Neuronal stem cell (in vitro differentiated cells): ENCODE measurements around the gene DEFB132.

Experiments used
- DNase-seq: peaks from one replicate; pipeline ENCODE4 v3.0.0-alpha.2; 2013; ENCODE audit warnings: low spot score
- H2AFZ ChIP-seq: one replicate; pipeline ENCODE4 v1.6.1; 2013; ENCODE audit warnings: mild to moderate bottlenecking, low read length, inconsistent platforms
- H2AK5ac ChIP-seq: 2 replicates; pipeline ENCODE4 v1.6.1; 2013; ENCODE audit warnings: low read depth, mild to moderate bottlenecking, inconsistent platforms, low read length, moderate library complexity, mixed read lengths
- H2BK120ac ChIP-seq: 2 replicates; pipeline ENCODE4 v1.6.1; 2013; ENCODE audit warnings: low read depth, mild to moderate bottlenecking, inconsistent platforms, low read length, moderate library complexity, mixed read lengths
- H2BK12ac ChIP-seq: one replicate; pipeline ENCODE4 v1.6.1; 2013; ENCODE audit warnings: low read length, inconsistent platforms
- H2BK15ac ChIP-seq: 2 replicates; pipeline ENCODE4 v1.6.1; 2013; ENCODE audit warnings: mild to moderate bottlenecking, low read length, inconsistent platforms, mixed read lengths
- H2BK5ac ChIP-seq: one replicate; pipeline ENCODE4 v1.6.1; 2013; ENCODE audit warnings: inconsistent platforms, mild to moderate bottlenecking, low read length, moderate library complexity
- H3K14ac ChIP-seq: one replicate; pipeline ENCODE4 v1.6.1; 2013; ENCODE audit warnings: low read length, inconsistent platforms
- H3K18ac ChIP-seq: 2 replicates; pipeline ENCODE4 v1.6.1; 2013; ENCODE audit warnings: low read length, inconsistent platforms
- H3K23ac ChIP-seq: 2 replicates; pipeline ENCODE4 v1.6.1; 2013; ENCODE audit warnings: low read depth, mild to moderate bottlenecking, mixed read lengths, low read length, inconsistent platforms; ENCODE audit not compliant: poor library complexity
- H3K27ac ChIP-seq: replicated peaks from 3 replicates; pipeline ENCODE4 v1.5.1; 2013; ENCODE audit warnings: low read length, inconsistent platforms
- H3K27me3 ChIP-seq, 3 experiments: 2 replicates each; pipeline ENCODE4 v1.6.1; 2013; ENCODE audit warnings: low read length in 3 of 3, mild to moderate bottlenecking in 2 of 3, inconsistent platforms in 1 of 3, low read depth in 1 of 3, mixed read lengths in 1 of 3, moderate library complexity in 1 of 3; ENCODE audit not compliant: control insufficient read depth in 3 of 3, insufficient read depth in 3 of 3
- H3K36me3 ChIP-seq, 2 donors: replicated peaks in 1 of 2; 2 replicates each; pipeline ENCODE4 v1.6.1; 2013; ENCODE audit warnings: low read length in 2 of 2; ENCODE audit not compliant: control insufficient read depth in 2 of 2, insufficient read depth in 2 of 2
- H3K4ac ChIP-seq: 2 replicates; pipeline ENCODE4 v1.6.1; 2013; ENCODE audit warnings: inconsistent platforms, mild to moderate bottlenecking, low read length, moderate library complexity
- H3K4me1 ChIP-seq, 2 donors: 1 replicate in 1 of 2; 2 replicates in 1 of 2; pipeline ENCODE4 v1.6.1; 2013; ENCODE audit warnings: low read length in 2 of 2, low read depth in 1 of 2; ENCODE audit not compliant: control insufficient read depth in 2 of 2, insufficient read depth in 1 of 2
- H3K4me2 ChIP-seq: one replicate; pipeline ENCODE4 v1.6.1; 2013; ENCODE audit warnings: mild to moderate bottlenecking, low read length, inconsistent platforms; ENCODE audit not compliant: insufficient read depth, poor library complexity, severe bottlenecking
- H3K4me3 ChIP-seq, 2 donors: 2 replicates each; pipeline ENCODE4 v1.5.1; 2013; ENCODE audit warnings: low read length in 2 of 2, mild to moderate bottlenecking in 2 of 2, inconsistent platforms in 1 of 2, moderate library complexity in 1 of 2
- H3K79me1 ChIP-seq: one replicate; pipeline ENCODE4 v1.6.1; 2013; ENCODE audit warnings: low read depth, mild to moderate bottlenecking, inconsistent platforms, low read length, moderate library complexity
- H3K9ac ChIP-seq: one replicate; pipeline ENCODE4 v1.6.1; 2013; ENCODE audit warnings: mild to moderate bottlenecking, low read depth, low read length, inconsistent platforms; ENCODE audit not compliant: poor library complexity
- H3K9me3 ChIP-seq, 2 donors: replicated peaks in 1 of 2; 2 replicates each; pipeline versions ENCODE3 to v1.6.1; 2013; ENCODE audit warnings: low read length in 2 of 2, mild to moderate bottlenecking in 2 of 2, inconsistent platforms in 1 of 2, low read depth in 1 of 2, mixed read lengths in 1 of 2, moderate library complexity in 1 of 2; ENCODE audit not compliant: control insufficient read depth in 2 of 2, insufficient read depth in 1 of 2
- H4K8ac ChIP-seq: one replicate; pipeline ENCODE4 v1.6.1; 2013; ENCODE audit warnings: low read depth, mild to moderate bottlenecking, inconsistent platforms, low read length, moderate library complexity
- H4K91ac ChIP-seq: one replicate; pipeline ENCODE4 v1.6.1; 2013; ENCODE audit warnings: low read length, low read depth, mild to moderate bottlenecking, inconsistent platforms; ENCODE audit not compliant: poor library complexity
- WGBS, 2 donors: extraction: QIAGEN DNeasy Blood & Tissue Kit; methylation state at CpG; one replicate each; pipeline ENCODE4 v1.1.7; 2013; ENCODE audit warnings: missing lambda C conversion rate in 2 of 2, mixed read lengths in 1 of 2; ENCODE audit not compliant: insufficient read length in 2 of 2, insufficient replicate concordance in 1 of 2; ENCODE audit errors: extremely low coverage in 2 of 2; 5-methylcytosine and 5-hydroxymethylcytosine counted together

DEFB132 gene

GRCh38 chr20:278607-279571 lies 21.4 kb downstream of the DEFB132 start:
- Histone ChIP-seq H3K18ac (no peak overlapping the region), H3K27me3 (no peaks in the 10 kb centered on the region), H2BK12ac (peak overlapping the region; percentile 78), H2AFZ (no peak overlapping the region), H3K4ac (no peak overlapping the region), H3K9me3 (no peaks in the 10 kb centered on the region), H2BK15ac (no peak overlapping the region), H3K4me2 (no peak overlapping the region), H3K27ac (no peak overlapping the region), H3K4me3 (no peak overlapping the region), H3K9ac (no peak overlapping the region), H3K4me1 (no peaks in the 10 kb centered on the region), H4K8ac (no peak overlapping the region), H3K79me1 (no peaks in the 10 kb centered on the region), H3K23ac (no peak overlapping the region), H3K14ac (no peak overlapping the region), H4K91ac (no peak overlapping the region), H2BK120ac (no peak overlapping the region), H3K36me3 (peaks cover 39 to 88% of the 10 kb centered on the region in 2 donors), H2BK5ac (no peak overlapping the region), H2AK5ac (no peak overlapping the region)
- DNase-seq: no peak
- no CpG with 5 or more reads among the region's 88 CpGs for WGBS, 2 donors

- no peak overlapping the region for H3K4me3 ChIP-seq
- DNase-seq: no peak
Observed at GRCh38 chr20:284172-284571, 26.6 kb downstream of the DEFB132 start.

GRCh38 chr20:286508-286907 lies 29.0 kb downstream of the DEFB132 start:
- Histone ChIP-seq H4K8ac (no peak overlapping the region), H3K4me2 (no peak overlapping the region), H3K9me3 (peaks cover 5 to 6% of the 10 kb centered on the region in 2 donors), H2AFZ (no peak overlapping the region), H2BK5ac (no peak overlapping the region), H2AK5ac (no peak overlapping the region), H3K27me3 (no peaks in the 10 kb centered on the region), H2BK120ac (no peak overlapping the region), H3K14ac (no peak overlapping the region), H3K36me3 (peaks cover 10 to 50% of the 10 kb centered on the region in 2 donors), H3K23ac (no peak overlapping the region), H4K91ac (no peak overlapping the region), H3K4ac (no peak overlapping the region), H3K27ac (no peak overlapping the region), H3K9ac (no peak overlapping the region), H3K79me1 (no peaks in the 10 kb centered on the region), H3K4me3 (no peak overlapping the region), H2BK12ac (no peak overlapping the region), H2BK15ac (no peak overlapping the region), H3K18ac (no peak overlapping the region), H3K4me1 (peaks cover 2 to 5% of the 10 kb centered on the region in 2 donors)
- no CpG with 5 or more reads among the region's 2 CpGs for WGBS, 2 donors
- DNase-seq: no peak

More at GRCh38 chr20:284172-284571, 26.6 kb downstream of the DEFB132 start:
- no peak overlapping the region for H2BK15ac ChIP-seq
- H3K18ac ChIP-seq: no peak overlapping the region
- H2AFZ ChIP-seq: no peak overlapping the region
- no peak overlapping the region for H3K4ac ChIP-seq
- no peak overlapping the region for H3K4me2 ChIP-seq
- H3K27me3 ChIP-seq: no peaks in the 10 kb centered on the region
- H2BK5ac ChIP-seq: no peak overlapping the region
- H4K8ac ChIP-seq: peak overlapping the region; percentile 88
- H3K4me1 ChIP-seq: no peaks in the 10 kb centered on the region
- no peak overlapping the region for H3K14ac ChIP-seq
- H3K23ac ChIP-seq: no peak overlapping the region
- no peak overlapping the region for H3K9ac ChIP-seq
- H3K9me3 ChIP-seq: peaks cover 3% of the 10 kb centered on the region in 2 donors
- no peaks in the 10 kb centered on the region for H3K79me1 ChIP-seq
- no peak overlapping the region for H2AK5ac ChIP-seq
- no peak overlapping the region for H2BK12ac ChIP-seq
- H3K36me3 ChIP-seq: peaks cover 10 to 67% of the 10 kb centered on the region in 2 donors
- H4K91ac ChIP-seq: no peak overlapping the region
- WGBS, 2 donors: no CpG with 5 or more reads among the region's 3 CpGs
- H2BK120ac ChIP-seq: no peak overlapping the region
- H3K27ac ChIP-seq: no peak overlapping the region

GRCh38 chr20:288956-289692 lies 31.6 kb downstream of the DEFB132 start:
- no CpG with 5 or more reads among the region's 3 CpGs for WGBS, 2 donors
- H3K18ac ChIP-seq: no peak overlapping the region
- no peak overlapping the region for H2BK120ac ChIP-seq
- no peak overlapping the region for H3K27ac ChIP-seq
- no peak overlapping the region for H4K91ac ChIP-seq
- peaks cover 5 to 6% of the 10 kb centered on the region in 2 donors for H3K9me3 ChIP-seq
- peaks cover 7 to 8% of the 10 kb centered on the region in 2 donors for H3K4me1 ChIP-seq
- H3K4me3 ChIP-seq: peak overlapping the region in 1 of 2 donors; percentile 80
- no peaks in the 10 kb centered on the region for H3K27me3 ChIP-seq
- no peak overlapping the region for H3K4ac ChIP-seq
- H3K36me3 ChIP-seq: peaks cover 2 to 26% of the 10 kb centered on the region in 2 donors
- no peak overlapping the region for H2BK15ac ChIP-seq
- no peak overlapping the region for H4K8ac ChIP-seq
- H2BK12ac ChIP-seq: no peak overlapping the region
- H2AK5ac ChIP-seq: no peak overlapping the region
- no peak overlapping the region for H3K9ac ChIP-seq
- no peak overlapping the region for H2BK5ac ChIP-seq
- no peaks in the 10 kb centered on the region for H3K79me1 ChIP-seq
- no peak overlapping the region for H2AFZ ChIP-seq
- no peak overlapping the region for H3K4me2 ChIP-seq
- H3K14ac ChIP-seq: no peak overlapping the region
- no peak for DNase-seq
- H3K23ac ChIP-seq: no peak overlapping the region
